Ishikawa (cell line): ENCODE data around the gene ERBB4.

Source experiments
- EP300 ChIP-seq: IDR thresholded peaks from 2 replicates; pipeline ENCODE4 v1.6.1; 2012; ENCODE audit warnings: borderline replicate concordance
- TAF1 ChIP-seq: IDR thresholded peaks from 2 replicates; pipeline ENCODE4 v1.6.1; 2012; ENCODE audit warnings: low read depth, mild to moderate bottlenecking
- TCF12 ChIP-seq: IDR thresholded peaks from 2 replicates; pipeline ENCODE4 v1.6.1; 2012; ENCODE audit warnings: low read depth
- YY1 ChIP-seq: IDR thresholded peaks from 2 replicates; pipeline ENCODE4 v1.6.1; 2012; ENCODE audit warnings: low read depth
- TF ChIP-seq, protein P1 (sequence below): IDR thresholded peaks from 2 replicates; pipeline ENCODE4 v1.6.1; 2012; ENCODE audit warnings: low read depth, mild to moderate bottlenecking
- TF ChIP-seq, protein P2 (sequence below): IDR thresholded peaks from 2 replicates; pipeline ENCODE4 v1.6.1; 2012

DNA sequence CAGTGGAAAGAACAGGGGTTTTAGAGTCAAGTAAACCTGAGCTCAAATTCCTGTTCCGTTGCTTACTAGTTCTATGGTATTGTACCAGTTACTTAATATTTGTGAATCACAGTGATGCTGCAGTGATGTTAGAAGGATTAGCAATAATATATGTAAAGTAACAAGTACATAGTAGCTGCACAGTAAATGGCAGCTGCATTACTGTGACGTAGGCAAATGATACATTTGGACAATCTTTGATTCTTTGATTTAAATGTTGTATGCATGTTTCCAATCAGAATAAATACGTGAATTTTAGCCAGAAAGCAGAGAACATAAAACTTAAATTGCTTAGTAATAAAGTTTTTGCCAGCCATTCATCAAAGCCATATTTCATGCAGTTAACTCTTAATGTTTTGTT is 243.0 kb downstream of the ERBB4 start:
- no peak for TF ChIP-seq EP300
- TF ChIP-seq, protein P1, sequence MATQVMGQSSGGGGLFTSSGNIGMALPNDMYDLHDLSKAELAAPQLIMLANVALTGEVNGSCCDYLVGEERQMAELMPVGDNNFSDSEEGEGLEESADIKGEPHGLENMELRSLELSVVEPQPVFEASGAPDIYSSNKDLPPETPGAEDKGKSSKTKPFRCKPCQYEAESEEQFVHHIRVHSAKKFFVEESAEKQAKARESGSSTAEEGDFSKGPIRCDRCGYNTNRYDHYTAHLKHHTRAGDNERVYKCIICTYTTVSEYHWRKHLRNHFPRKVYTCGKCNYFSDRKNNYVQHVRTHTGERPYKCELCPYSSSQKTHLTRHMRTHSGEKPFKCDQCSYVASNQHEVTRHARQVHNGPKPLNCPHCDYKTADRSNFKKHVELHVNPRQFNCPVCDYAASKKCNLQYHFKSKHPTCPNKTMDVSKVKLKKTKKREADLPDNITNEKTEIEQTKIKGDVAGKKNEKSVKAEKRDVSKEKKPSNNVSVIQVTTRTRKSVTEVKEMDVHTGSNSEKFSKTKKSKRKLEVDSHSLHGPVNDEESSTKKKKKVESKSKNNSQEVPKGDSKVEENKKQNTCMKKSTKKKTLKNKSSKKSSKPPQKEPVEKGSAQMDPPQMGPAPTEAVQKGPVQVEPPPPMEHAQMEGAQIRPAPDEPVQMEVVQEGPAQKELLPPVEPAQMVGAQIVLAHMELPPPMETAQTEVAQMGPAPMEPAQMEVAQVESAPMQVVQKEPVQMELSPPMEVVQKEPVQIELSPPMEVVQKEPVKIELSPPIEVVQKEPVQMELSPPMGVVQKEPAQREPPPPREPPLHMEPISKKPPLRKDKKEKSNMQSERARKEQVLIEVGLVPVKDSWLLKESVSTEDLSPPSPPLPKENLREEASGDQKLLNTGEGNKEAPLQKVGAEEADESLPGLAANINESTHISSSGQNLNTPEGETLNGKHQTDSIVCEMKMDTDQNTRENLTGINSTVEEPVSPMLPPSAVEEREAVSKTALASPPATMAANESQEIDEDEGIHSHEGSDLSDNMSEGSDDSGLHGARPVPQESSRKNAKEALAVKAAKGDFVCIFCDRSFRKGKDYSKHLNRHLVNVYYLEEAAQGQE, result no peak
- no peak for TF ChIP-seq TCF12
- TF ChIP-seq, protein P2, sequence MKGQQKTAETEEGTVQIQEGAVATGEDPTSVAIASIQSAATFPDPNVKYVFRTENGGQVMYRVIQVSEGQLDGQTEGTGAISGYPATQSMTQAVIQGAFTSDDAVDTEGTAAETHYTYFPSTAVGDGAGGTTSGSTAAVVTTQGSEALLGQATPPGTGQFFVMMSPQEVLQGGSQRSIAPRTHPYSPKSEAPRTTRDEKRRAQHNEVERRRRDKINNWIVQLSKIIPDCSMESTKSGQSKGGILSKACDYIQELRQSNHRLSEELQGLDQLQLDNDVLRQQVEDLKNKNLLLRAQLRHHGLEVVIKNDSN, result no peak
- no peak for TF ChIP-seq TAF1
- TF ChIP-seq YY1, result no peak
